ENCODE measurements around the gene SINHCAF. TPM values are rescaled to one million over a fixed set of nuclear protein-coding genes. Genes with fewer than 3 reads are reported as not detected.

SINHCAF gene
- total RNA-seq, 1 experiment from 2014 or later = 179 TPM

DNA sequence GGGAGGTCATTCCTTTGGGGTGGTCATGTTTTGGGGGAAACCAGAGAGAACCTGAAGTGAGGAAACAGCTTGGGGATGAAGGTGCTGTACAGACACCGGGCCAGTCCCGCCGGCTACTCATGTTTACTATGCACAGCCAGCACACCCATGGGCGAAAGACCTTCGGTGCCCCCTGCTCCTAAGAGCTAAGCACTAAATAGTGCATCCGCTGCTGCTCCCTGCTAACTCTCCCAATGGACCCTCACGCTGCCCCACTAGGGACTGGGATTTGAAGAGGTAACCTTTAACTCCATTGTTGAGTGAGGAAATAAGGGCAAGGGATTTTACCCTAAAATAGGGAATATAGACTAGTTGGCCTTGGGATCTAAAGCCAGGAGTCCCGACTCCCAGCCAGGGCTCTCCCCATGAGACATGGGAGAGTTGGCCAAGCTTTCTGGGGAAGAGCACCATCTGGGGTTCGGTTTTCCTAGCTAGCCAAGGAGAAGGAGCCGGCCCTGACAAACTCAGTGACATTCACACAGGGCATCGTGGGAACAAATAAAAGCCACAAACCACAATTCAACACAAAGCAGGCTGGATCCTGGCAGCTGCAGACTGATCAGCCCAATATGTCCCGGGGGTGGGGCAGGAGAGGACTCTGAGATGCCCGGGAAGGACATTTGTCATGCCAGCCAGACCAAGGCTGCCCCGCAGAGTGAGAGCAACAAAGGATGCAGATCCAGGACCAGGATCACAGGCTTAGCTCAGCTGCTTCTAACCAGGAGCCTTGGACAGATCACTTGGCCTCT is 91.7 kb downstream of the SINHCAF start:
- DNase-seq (ENCODE audit: low read depth, low spot score) (no peak), ATAC-seq (no peak)
- H4K20me1 ChIP-seq (ENCODE audit: insufficient read depth) = no peaks in the 10 kb centered on the region
- RAD21 ChIA-PET (ENCODE audit: low non-redundant PET in 1 of 2, low total read pairs in 2 of 2, uncharacterized antibody in 2 of 2, unreplicated experiment in 2 of 2) = no interaction called here
- no TSS peak for BruUV-seq (replicated peaks)
- POLR2A ChIA-PET = no interaction called here
- intact Hi-C loops (cut with micrococcal nuclease) = no loop called here
- peaks cover 0 to 21% of the 10 kb centered on the region in 2 experiments; a peak in 1 of 4 replicates for H3K4me1 ChIP-seq (ENCODE audit: control insufficient read depth in 1 of 2, insufficient read depth in 2 of 2, low read length in 2 of 2)
- no peak for TF ChIP-seq TCF7L2 (IDR thresholded peaks at IDR 0.05; ENCODE audit: borderline replicate concordance, extremely low read depth, insufficient read depth, insufficient read length)
- TF ChIP-seq ZNF274 (IDR thresholded peaks at IDR 0.05; ENCODE audit: low read depth, low read length) = no peak
- TF ChIP-seq EZH2 (IDR thresholded peaks at IDR 0.05) = no peak
- no peak for TF ChIP-seq ELF1 (IDR thresholded peaks at IDR 0.05; ENCODE audit: borderline replicate concordance, low read depth)
- no peak for TF ChIP-seq CBX3 (IDR thresholded peaks at IDR 0.05; ENCODE audit: low read depth)
- no peak for TF ChIP-seq JUND (IDR thresholded peaks at IDR 0.05)
- TF ChIP-seq, protein P1, sequence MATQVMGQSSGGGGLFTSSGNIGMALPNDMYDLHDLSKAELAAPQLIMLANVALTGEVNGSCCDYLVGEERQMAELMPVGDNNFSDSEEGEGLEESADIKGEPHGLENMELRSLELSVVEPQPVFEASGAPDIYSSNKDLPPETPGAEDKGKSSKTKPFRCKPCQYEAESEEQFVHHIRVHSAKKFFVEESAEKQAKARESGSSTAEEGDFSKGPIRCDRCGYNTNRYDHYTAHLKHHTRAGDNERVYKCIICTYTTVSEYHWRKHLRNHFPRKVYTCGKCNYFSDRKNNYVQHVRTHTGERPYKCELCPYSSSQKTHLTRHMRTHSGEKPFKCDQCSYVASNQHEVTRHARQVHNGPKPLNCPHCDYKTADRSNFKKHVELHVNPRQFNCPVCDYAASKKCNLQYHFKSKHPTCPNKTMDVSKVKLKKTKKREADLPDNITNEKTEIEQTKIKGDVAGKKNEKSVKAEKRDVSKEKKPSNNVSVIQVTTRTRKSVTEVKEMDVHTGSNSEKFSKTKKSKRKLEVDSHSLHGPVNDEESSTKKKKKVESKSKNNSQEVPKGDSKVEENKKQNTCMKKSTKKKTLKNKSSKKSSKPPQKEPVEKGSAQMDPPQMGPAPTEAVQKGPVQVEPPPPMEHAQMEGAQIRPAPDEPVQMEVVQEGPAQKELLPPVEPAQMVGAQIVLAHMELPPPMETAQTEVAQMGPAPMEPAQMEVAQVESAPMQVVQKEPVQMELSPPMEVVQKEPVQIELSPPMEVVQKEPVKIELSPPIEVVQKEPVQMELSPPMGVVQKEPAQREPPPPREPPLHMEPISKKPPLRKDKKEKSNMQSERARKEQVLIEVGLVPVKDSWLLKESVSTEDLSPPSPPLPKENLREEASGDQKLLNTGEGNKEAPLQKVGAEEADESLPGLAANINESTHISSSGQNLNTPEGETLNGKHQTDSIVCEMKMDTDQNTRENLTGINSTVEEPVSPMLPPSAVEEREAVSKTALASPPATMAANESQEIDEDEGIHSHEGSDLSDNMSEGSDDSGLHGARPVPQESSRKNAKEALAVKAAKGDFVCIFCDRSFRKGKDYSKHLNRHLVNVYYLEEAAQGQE (IDR thresholded peaks at IDR 0.05; ENCODE audit: low read depth) = no peak
- TF ChIP-seq FOSL1 (IDR thresholded peaks at IDR 0.05; ENCODE audit: low read depth) = no peak
- TF ChIP-seq, protein P2, sequence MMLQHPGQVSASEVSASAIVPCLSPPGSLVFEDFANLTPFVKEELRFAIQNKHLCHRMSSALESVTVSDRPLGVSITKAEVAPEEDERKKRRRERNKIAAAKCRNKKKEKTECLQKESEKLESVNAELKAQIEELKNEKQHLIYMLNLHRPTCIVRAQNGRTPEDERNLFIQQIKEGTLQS (IDR thresholded peaks at IDR 0.05) = no peak
- no peak for TF ChIP-seq POLR2A (IDR thresholded peaks at IDR 0.05; ENCODE audit: borderline replicate concordance, extremely low read depth, insufficient read depth, insufficient read length)
- TF ChIP-seq SP1 (IDR thresholded peaks at IDR 0.05; ENCODE audit: low read depth) = no peak
- TF ChIP-seq, protein P3, sequence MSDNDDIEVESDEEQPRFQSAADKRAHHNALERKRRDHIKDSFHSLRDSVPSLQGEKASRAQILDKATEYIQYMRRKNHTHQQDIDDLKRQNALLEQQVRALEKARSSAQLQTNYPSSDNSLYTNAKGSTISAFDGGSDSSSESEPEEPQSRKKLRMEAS (IDR thresholded peaks at IDR 0.05) = no peak
- no peak for TF ChIP-seq ZFX (IDR thresholded peaks at IDR 0.05)
- TF ChIP-seq CEBPB (IDR thresholded peaks at IDR 0.05; ENCODE audit: low read depth) = no peak
- TF ChIP-seq SRF (IDR thresholded peaks at IDR 0.05; ENCODE audit: low read depth) = no peak
- TF ChIP-seq RAD21 (IDR thresholded peaks at IDR 0.05; ENCODE audit: low read depth) = no peak
- TF ChIP-seq, protein P4, sequence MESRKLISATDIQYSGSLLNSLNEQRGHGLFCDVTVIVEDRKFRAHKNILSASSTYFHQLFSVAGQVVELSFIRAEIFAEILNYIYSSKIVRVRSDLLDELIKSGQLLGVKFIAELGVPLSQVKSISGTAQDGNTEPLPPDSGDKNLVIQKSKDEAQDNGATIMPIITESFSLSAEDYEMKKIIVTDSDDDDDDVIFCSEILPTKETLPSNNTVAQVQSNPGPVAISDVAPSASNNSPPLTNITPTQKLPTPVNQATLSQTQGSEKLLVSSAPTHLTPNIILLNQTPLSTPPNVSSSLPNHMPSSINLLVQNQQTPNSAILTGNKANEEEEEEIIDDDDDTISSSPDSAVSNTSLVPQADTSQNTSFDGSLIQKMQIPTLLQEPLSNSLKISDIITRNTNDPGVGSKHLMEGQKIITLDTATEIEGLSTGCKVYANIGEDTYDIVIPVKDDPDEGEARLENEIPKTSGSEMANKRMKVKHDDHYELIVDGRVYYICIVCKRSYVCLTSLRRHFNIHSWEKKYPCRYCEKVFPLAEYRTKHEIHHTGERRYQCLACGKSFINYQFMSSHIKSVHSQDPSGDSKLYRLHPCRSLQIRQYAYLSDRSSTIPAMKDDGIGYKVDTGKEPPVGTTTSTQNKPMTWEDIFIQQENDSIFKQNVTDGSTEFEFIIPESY (IDR thresholded peaks at IDR 0.05; ENCODE audit: extremely low read depth, insufficient replicate concordance, low read length) = no peak
- H3K27me3 ChIP-seq (ENCODE audit: insufficient read depth, low read length) = no peaks in the 10 kb centered on the region
- H3K9ac ChIP-seq (ENCODE audit: low read length) = no peak overlapping the region
- CTCF ChIA-PET = interaction anchor here (0.7 to 1.4 kb wide), 3 partner anchors 10 to 27 kb away, joined by 3 read pairs; no protein-coding TSS in a partner anchor
- H3K9me3 ChIP-seq (ENCODE audit: control insufficient read depth in 1 of 2, insufficient read depth in 1 of 2, low read depth in 1 of 2, low read length in 2 of 2) = no peaks in the 10 kb centered on the region
- no peaks in the 10 kb centered on the region for H3K9me2 ChIP-seq (ENCODE audit: insufficient read depth)
- H3K27ac ChIP-seq (ENCODE audit: low read depth, low read length) = no peak overlapping the region
- H3K79me2 ChIP-seq (ENCODE audit: insufficient read depth, low read length) = no peaks in the 10 kb centered on the region
- H3K4me2 ChIP-seq (ENCODE audit: low read length) = no peak overlapping the region
- no peaks in the 10 kb centered on the region for H3K36me3 ChIP-seq (ENCODE audit: control insufficient read depth in 1 of 2, insufficient read depth in 2 of 2, low read length in 2 of 2)
- no peak overlapping the region for H3K4me3 ChIP-seq (replicated peaks in 1 of 2; ENCODE audit: low read depth in 1 of 2, low read length in 2 of 2)
- peak overlapping the region; percentile 14 for H2AFZ ChIP-seq (ENCODE audit: low read depth, low read length, poor library complexity, severe bottlenecking)

Measured in HCT116 (cell line).